ENCODE results near the gene PPA1. TPM values are rescaled to one million over a fixed set of nuclear protein-coding genes. Genes with fewer than 3 reads are reported as not detected.

The PPA1 gene
- total RNA-seq, 1 donor from 2014 or later: 67.4 TPM

GRCh38 chr10:70255329-70256299, 22.4 kb upstream of the PPA1 start:
- H3K27me3 Mint-ChIP-seq (ENCODE audit: low read depth): no peaks in the 10 kb centered on the region
- TF ChIP-seq CTCF (IDR thresholded peaks at IDR 0.05): no peak
- DNase-seq (ENCODE audit: low spot score): no peak
- H3K4me3 Mint-ChIP-seq (ENCODE audit: unreplicated experiment): no peak overlapping the region
- peaks cover 2% of the 10 kb centered on the region for H3K36me3 Mint-ChIP-seq (ENCODE audit: low read depth)
- H3K4me1 Mint-ChIP-seq (ENCODE audit: low read depth): no peaks in the 10 kb centered on the region
- no peak overlapping the region for H3K27ac Mint-ChIP-seq (ENCODE audit: unreplicated experiment)
- H3K9me3 Mint-ChIP-seq (ENCODE audit: low read depth): peaks cover 11% of the 10 kb centered on the region

GRCh38 chr10:70254778-70255328, 21.6 kb upstream of the PPA1 start:
- Mint-ChIP-seq H3K27ac (ENCODE audit: unreplicated experiment) (no peak overlapping the region), H3K36me3 (ENCODE audit: low read depth) (peaks cover 2% of the 10 kb centered on the region), H3K27me3 (ENCODE audit: low read depth) (no peaks in the 10 kb centered on the region), H3K9me3 (ENCODE audit: low read depth) (peaks cover 11% of the 10 kb centered on the region), H3K4me1 (ENCODE audit: low read depth) (no peaks in the 10 kb centered on the region), H3K4me3 (ENCODE audit: unreplicated experiment) (no peak overlapping the region)
- DNase-seq (ENCODE audit: low spot score): no peak
- TF ChIP-seq CTCF (IDR thresholded peaks at IDR 0.05): no peak

GRCh38 chr10:70253878-70254765, 20.9 kb upstream of the PPA1 start:
- H3K9me3 Mint-ChIP-seq (ENCODE audit: low read depth): peaks cover 11% of the 10 kb centered on the region
- TF ChIP-seq CTCF (IDR thresholded peaks at IDR 0.05): no peak
- no peak for DNase-seq (ENCODE audit: low spot score)
- peaks cover 2% of the 10 kb centered on the region for H3K36me3 Mint-ChIP-seq (ENCODE audit: low read depth)
- no peaks in the 10 kb centered on the region for H3K27me3 Mint-ChIP-seq (ENCODE audit: low read depth)
- H3K4me3 Mint-ChIP-seq (ENCODE audit: unreplicated experiment): no peak overlapping the region
- H3K27ac Mint-ChIP-seq (ENCODE audit: unreplicated experiment): no peak overlapping the region
- H3K4me1 Mint-ChIP-seq (ENCODE audit: low read depth): no peaks in the 10 kb centered on the region

- no peak for TF ChIP-seq CTCF (IDR thresholded peaks at IDR 0.05)
- Mint-ChIP-seq H3K36me3 (ENCODE audit: low read depth) (peaks cover 2% of the 10 kb centered on the region), H3K4me3 (ENCODE audit: unreplicated experiment) (no peak overlapping the region), H3K27ac (ENCODE audit: unreplicated experiment) (no peak overlapping the region), H3K9me3 (ENCODE audit: low read depth) (peaks cover 11% of the 10 kb centered on the region), H3K27me3 (ENCODE audit: low read depth) (peaks cover 12% of the 10 kb centered on the region), H3K4me1 (ENCODE audit: low read depth) (no peaks in the 10 kb centered on the region)
- no peak for DNase-seq (ENCODE audit: low spot score)
Observed at GRCh38 chr10:70250961-70251680, 17.9 kb upstream of the PPA1 start.
